ENCODE results near the gene CTCF. TPM values are rescaled to one million over a fixed set of nuclear protein-coding genes. Genes with fewer than 3 reads are reported as not detected.

CTCF gene
- total RNA-seq, 1 donor from 2014 or later = 54.6 TPM

- DNase-seq (ENCODE audit: low spot score) = no peak
Observed at GRCh38 chr16:67678354-67679023, 116.2 kb downstream of the CTCF start.

- DNase-seq (ENCODE audit: low spot score) = no peak
Observed at GRCh38 chr16:67679935-67680897, 117.9 kb downstream of the CTCF start.

- no peak for DNase-seq (ENCODE audit: low spot score)
Observed at GRCh38 chr16:67683767-67684166, 121.4 kb downstream of the CTCF start.

- no peak for DNase-seq (ENCODE audit: low spot score)
Observed at GRCh38 chr16:67685388-67686112, 123.2 kb downstream of the CTCF start.

Other genes starting within 250 kb of the CTCF start
- not detected for gene KCTD19, start 235.8 kb upstream of the CTCF start, total RNA-seq
- not detected for gene LRRC36, start 235.7 kb upstream of the CTCF start, total RNA-seq
- gene TPPP3, start 169.0 kb upstream of the CTCF start, total RNA-seq = 12.5 TPM
- gene ZDHHC1, start 146.0 kb upstream of the CTCF start, total RNA-seq = 14.3 TPM
- gene HSD11B2, start 131.4 kb upstream of the CTCF start, total RNA-seq = 5.6 TPM
- gene ATP6V0D1, start 81.4 kb upstream of the CTCF start, total RNA-seq = 89.2 TPM
- gene AGRP, start 79.0 kb upstream of the CTCF start, total RNA-seq = not detected
- 57.6 TPM for gene RIPOR1, start 33.7 kb upstream of the CTCF start, total RNA-seq
- gene CARMIL2, start 82.6 kb downstream of the CTCF start, total RNA-seq = 5.7 TPM
- gene ACD, start 97.7 kb downstream of the CTCF start, total RNA-seq = 14.3 TPM
- gene PARD6A, start 98.4 kb downstream of the CTCF start, total RNA-seq = 1.6 TPM
- 18.0 TPM for gene ENKD1, start 104.2 kb downstream of the CTCF start, total RNA-seq
- 2.7 TPM for gene C16orf86, start 104.3 kb downstream of the CTCF start, total RNA-seq
- 36.5 TPM for gene GFOD2, start 156.8 kb downstream of the CTCF start, total RNA-seq
- 25.3 TPM for gene RANBP10, start 244.0 kb downstream of the CTCF start, total RNA-seq
- gene TSNAXIP1, start 244.4 kb downstream of the CTCF start, total RNA-seq = 2.5 TPM

Data from ureter (tissue), 1 donor.